SU-DHL-6 (cell line): Measurements from ENCODE around the gene ARMC9.

Experiments
- EZH2phosphoT487 ChIP-seq: fragments of 200-600 bp; sonication (generic), shearing (Covaris generic); conservative IDR thresholded peaks from 2 replicates; pipeline ENCODE4 v1.6.1; 2018; ENCODE audit warnings: mild to moderate bottlenecking, antibody characterized with exemption, low read length, moderate library complexity, mixed read lengths
- TF ChIP-seq, protein P1 (sequence below): fragments of 200-600 bp; sonication (generic); IDR thresholded peaks from one replicate; pipeline ENCODE4 v1.5.1; 2017; ENCODE audit warnings: antibody characterized with exemption, mild to moderate bottlenecking, low read length, moderate library complexity; ENCODE audit not compliant: insufficient read depth, poor library complexity, severe bottlenecking

DNA sequence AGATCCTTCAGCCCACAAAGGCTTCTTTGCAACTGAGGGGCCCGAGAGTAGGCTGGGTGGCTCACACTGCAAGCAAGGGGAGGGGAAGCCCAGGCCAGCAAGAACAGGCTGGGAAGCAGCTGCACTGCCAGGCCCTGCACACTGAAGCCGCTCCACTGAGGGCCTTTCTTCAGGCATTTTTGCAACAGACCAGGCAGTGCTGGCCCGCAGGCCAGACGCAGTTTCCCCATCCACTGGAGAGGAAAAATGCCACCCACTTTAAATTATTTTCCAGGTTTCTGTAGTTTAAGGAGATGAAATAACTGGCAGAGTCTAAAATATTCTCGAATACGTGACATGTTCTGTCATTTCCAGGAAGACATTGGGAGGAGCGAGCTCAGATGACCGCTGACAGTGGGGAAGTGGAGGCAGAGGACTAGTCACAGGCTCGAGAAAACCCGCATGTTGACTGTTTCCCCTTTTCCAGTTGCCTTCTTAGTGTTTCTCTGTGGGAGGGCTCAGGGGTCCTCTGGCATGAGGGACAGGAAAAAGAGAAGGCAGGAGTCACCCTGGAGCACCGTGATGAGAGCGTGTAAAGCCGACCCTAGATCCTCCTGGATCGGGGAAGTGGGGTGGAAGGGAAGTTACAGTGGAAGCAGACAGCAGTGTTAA lies 143.8 kb downstream of the ARMC9 start:
- TF ChIP-seq, protein P1, sequence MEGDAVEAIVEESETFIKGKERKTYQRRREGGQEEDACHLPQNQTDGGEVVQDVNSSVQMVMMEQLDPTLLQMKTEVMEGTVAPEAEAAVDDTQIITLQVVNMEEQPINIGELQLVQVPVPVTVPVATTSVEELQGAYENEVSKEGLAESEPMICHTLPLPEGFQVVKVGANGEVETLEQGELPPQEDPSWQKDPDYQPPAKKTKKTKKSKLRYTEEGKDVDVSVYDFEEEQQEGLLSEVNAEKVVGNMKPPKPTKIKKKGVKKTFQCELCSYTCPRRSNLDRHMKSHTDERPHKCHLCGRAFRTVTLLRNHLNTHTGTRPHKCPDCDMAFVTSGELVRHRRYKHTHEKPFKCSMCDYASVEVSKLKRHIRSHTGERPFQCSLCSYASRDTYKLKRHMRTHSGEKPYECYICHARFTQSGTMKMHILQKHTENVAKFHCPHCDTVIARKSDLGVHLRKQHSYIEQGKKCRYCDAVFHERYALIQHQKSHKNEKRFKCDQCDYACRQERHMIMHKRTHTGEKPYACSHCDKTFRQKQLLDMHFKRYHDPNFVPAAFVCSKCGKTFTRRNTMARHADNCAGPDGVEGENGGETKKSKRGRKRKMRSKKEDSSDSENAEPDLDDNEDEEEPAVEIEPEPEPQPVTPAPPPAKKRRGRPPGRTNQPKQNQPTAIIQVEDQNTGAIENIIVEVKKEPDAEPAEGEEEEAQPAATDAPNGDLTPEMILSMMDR = no peak
- TF ChIP-seq EZH2phosphoT487 = no peak
